Epithelial cell of proximal tubule (primary cell): ENCODE measurements around the gene CYB561D1. TPM values are rescaled to one million over a fixed set of nuclear protein-coding genes. Genes with fewer than 3 reads are reported as not detected.

ENCODE experiments used
- DNase-seq: peaks from one replicate; pipeline ENCODE4 v3.0.0-alpha.2; 2011; ENCODE audit warnings: low read depth
- H3K4me3 ChIP-seq: 2 replicates; pipeline ENCODE4 v1.5.1; 2011; ENCODE audit warnings: low read depth, mild to moderate bottlenecking, low read length
- CTCF ChIP-seq: conservative IDR thresholded peaks from 2 replicates; pipeline ENCODE4 v1.5.1; 2012; ENCODE audit warnings: low read depth, mild to moderate bottlenecking, low read length
- total RNA-seq: library from RNA; depleted of rRNA; stranded (reverse); fragments of >200 nt; gene quantifications from 2 replicates; pipeline ENCODE4 v1.2.3, GENCODE V29; 2015

The CYB561D1 gene
- total RNA-seq, 1 donor from 2014 or later = 3.6 TPM

- no peak for DNase-seq
- H3K4me3 ChIP-seq = no peak overlapping the region
- no peak for TF ChIP-seq CTCF
Observed at GRCh38 chr1:109521002-109521951, 27.4 kb downstream of the CYB561D1 start.

- TF ChIP-seq CTCF = no peak
- no peak overlapping the region for H3K4me3 ChIP-seq
- no peak for DNase-seq
Observed at GRCh38 chr1:109522026-109522425, 28.1 kb downstream of the CYB561D1 start.

DNA sequence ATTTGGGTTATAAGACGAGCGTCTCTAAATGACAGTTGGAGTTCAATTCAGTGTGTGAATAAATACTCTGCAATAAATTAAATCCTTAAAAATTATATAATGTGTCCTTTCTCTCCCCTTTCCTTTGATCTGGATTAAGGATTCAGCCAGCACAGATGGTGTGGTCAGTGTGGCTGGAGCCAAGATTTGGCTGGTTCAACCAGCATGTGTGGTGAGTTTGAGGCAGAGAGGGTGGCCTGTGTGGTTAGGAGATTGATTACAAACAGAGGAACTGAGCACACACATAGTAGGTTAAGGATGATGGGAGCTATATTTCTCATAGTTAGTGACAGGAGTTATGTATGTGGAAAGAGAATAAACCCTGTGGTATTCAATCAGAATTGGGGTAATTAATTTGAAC, 29.8 kb downstream of the CYB561D1 start:
- no peak for TF ChIP-seq CTCF
- H3K4me3 ChIP-seq = no peak overlapping the region
- DNase-seq = no peak

- no peak for TF ChIP-seq CTCF
- no peak for DNase-seq
- no peak overlapping the region for H3K4me3 ChIP-seq
Observed at GRCh38 chr1:109527098-109527811, 33.4 kb downstream of the CYB561D1 start.

- no peak overlapping the region for H3K4me3 ChIP-seq
- no peak for DNase-seq
- no peak for TF ChIP-seq CTCF
Observed at GRCh38 chr1:109527846-109528695, 34.2 kb downstream of the CYB561D1 start.

DNA sequence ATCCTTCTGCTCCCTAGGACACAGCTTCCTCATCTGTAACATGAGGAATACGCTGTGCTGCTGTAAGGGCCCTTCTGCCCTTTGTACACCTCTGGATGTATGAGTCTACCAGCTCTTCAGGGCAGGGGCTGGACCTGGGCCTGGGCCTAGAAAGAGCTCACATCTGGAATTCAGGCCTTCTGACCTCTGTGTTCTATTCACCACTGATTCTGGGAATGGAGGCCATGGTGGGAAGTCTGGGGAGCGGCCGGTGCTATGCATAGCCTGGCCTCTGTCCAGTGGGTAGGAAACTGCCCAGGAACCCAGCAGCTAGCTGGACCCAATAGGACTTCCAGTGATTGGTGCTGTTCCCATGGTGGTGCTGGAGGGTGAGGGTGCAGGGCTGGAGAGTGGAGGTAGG, 34.8 kb downstream of the CYB561D1 start:
- TF ChIP-seq CTCF = no peak

More for the DNA sequence above, 34.8 kb downstream of the CYB561D1 start:
- H3K4me3 ChIP-seq = no peak overlapping the region
- no peak for DNase-seq
